Measurements from ENCODE around the gene CARD8. TPM values are rescaled to one million over a fixed set of nuclear protein-coding genes. Genes with fewer than 3 reads are reported as not detected.
"Not testable (repeated sequence)": the region's sequence is repeated elsewhere in the genome, so short reads cannot be mapped to it uniquely, and the experiment has no call there.

The CARD8 gene
- total and polyA plus RNA-seq, 2 of the 8 experiments (the other 6 are each of a cell fraction or from before 2014, with no cell fraction given): 8.9 to 24.4 TPM

- H2AK5ac ChIP-seq (ENCODE audit: low read depth, low read length); H2AFZ ChIP-seq (ENCODE audit: low read length); H4K20me1 ChIP-seq (replicated peaks in 1 of 2; ENCODE audit: control insufficient read depth in 1 of 2, insufficient read depth in 2 of 2, low read length in 2 of 2); H3K79me1 ChIP-seq (ENCODE audit: low read depth, low read length); H3K56ac ChIP-seq (replicated peaks; ENCODE audit: insufficient read length, low read depth, low read length); H3K18ac ChIP-seq (ENCODE audit: extremely low read depth, low read length); H3K79me2 ChIP-seq (ENCODE audit: control insufficient read depth in 1 of 2, insufficient read depth in 2 of 2, low read length in 2 of 2); H2BK15ac ChIP-seq (ENCODE audit: low read length); H3K23ac ChIP-seq (ENCODE audit: insufficient read length); H4K5ac ChIP-seq (ENCODE audit: insufficient read length, low read depth, low read length); H2BK5ac ChIP-seq (ENCODE audit: low read depth, low read length); DNase-seq (ENCODE audit: low read depth in 1 of 2, low spot score in 2 of 2); H3K9me3 ChIP-seq (ENCODE audit: insufficient read depth in 2 of 2, low read depth in 1 of 2, low read length in 1 of 2); H3K23me2 ChIP-seq (ENCODE audit: low read depth, low read length); H2BK20ac ChIP-seq (ENCODE audit: low read length); H3K4ac ChIP-seq (replicated peaks; ENCODE audit: insufficient read length, low read depth, low read length); H3K14ac ChIP-seq (ENCODE audit: insufficient read length); FAIRE-seq; H3K27me3 ChIP-seq (replicated peaks in 1 of 4; ENCODE audit: control insufficient read depth in 3 of 4, extremely low read depth in 1 of 4, insufficient read depth in 3 of 4, low read length in 3 of 4); H2BK12ac ChIP-seq (ENCODE audit: low read depth, low read length); H3K9ac ChIP-seq (replicated peaks in 1 of 4; ENCODE audit: extremely low read depth in 1 of 4, low read depth in 3 of 4, low read length in 3 of 4); H2BK120ac ChIP-seq (replicated peaks; ENCODE audit: low read depth, low read length); H4K91ac ChIP-seq (replicated peaks; ENCODE audit: insufficient read length, low read length); H4K8ac ChIP-seq (ENCODE audit: extremely low read depth, insufficient read depth, low read length); H3K27ac ChIP-seq (ENCODE audit: low read depth, low read length): not testable (repeated sequence)
- WGBS, 2 experiments (ENCODE audit: extremely low coverage in 1 of 2, insufficient coverage in 1 of 2, insufficient read length in 1 of 2, insufficient replicate concordance in 2 of 2, low coverage in 1 of 2, low lambda C conversion rate in 2 of 2, missing lambda C conversion rate in 1 of 2): 29% methylated on average over 11 of the region's 11 CpGs; no CpG with 5 or more reads in 1 of the 2 experiments
- Histone ChIP-seq H3K4me3 (ENCODE audit: extremely low read depth in 1 of 4, insufficient read depth in 2 of 4, low read depth in 3 of 4, low read length in 4 of 4) (peak overlapping the region in 1 of 4 experiments; percentile 61; a peak in 1 of 8 replicates), H3K36me3 (ENCODE audit: control insufficient read depth in 2 of 4, insufficient read depth in 4 of 4, low read length in 3 of 4) (peaks cover 3 to 12% (median 10%) of the 10 kb centered on the region in 4 experiments; a peak in 7 of 8 replicates), H3K4me2 (ENCODE audit: insufficient read depth in 1 of 2, low read depth in 2 of 2, low read length in 2 of 2) (peak overlapping the region; percentile 69 to 71; a peak in 2 of 4 replicates), H3K4me1 (replicated peaks in 1 of 4; ENCODE audit: control insufficient read depth in 3 of 4, insufficient read depth in 4 of 4, low read length in 3 of 4) (peaks cover 0 to 12% (median 5%) of the 10 kb centered on the region in 4 experiments; a peak in 5 of 7 replicates)
- POLR2A ChIA-PET (ENCODE audit: partially characterized antibody): interaction anchor here (0.7 to 2.9 kb wide), 5 partner anchors 16 to 38 kb away, joined by 3 to 20 read pairs (median 3); partner anchors contain the start of gene ZNF114
- CTCF ChIA-PET (ENCODE audit: partially characterized antibody): interaction anchor here (0.7 to 12.4 kb wide), 12 partner anchors 12 to 200 kb away, joined by 3 to 212 read pairs (median 4); partner anchors contain the start of gene ZNF114
Observed at GRCh38 chr19:48291489-48291815, 35.7 kb upstream of the CARD8 start.

Data from H1 (cell line).